ENCODE results near the gene MEGF11. TPM values are rescaled to one million over a fixed set of nuclear protein-coding genes. Genes with fewer than 3 reads are reported as not detected.

The MEGF11 gene
- total RNA-seq, 5 donors from 2014 or later (not counting 1 experiment from before 2014, with no cell fraction given) = 0.20 TPM; not detected in 4

DNA sequence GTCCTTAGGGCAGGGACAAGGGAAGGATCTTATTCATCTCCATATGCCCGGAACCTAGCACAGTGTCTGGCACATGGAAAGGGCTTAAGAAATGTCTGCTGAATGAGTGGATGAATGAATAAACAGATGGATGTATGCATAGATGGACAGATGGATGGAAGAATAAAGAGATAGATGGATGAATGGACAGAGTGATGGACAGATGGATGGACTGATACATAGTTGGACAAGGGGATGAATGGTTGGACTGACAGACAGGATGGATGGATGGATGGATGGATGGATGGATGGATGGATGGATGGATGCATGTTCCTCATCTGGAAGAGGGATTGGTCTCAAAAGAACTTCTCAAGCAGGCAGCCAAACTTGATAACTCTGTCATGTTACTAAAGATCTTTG lies 177.6 kb downstream of the MEGF11 start:
- 100% methylated on average over 1 of the region's 1 CpG for WGBS (ENCODE audit: insufficient coverage)
- H3K27ac Mint-ChIP-seq = no peak overlapping the region
- H3K4me1 Mint-ChIP-seq = no peaks in the 10 kb centered on the region
- H3K9me3 Mint-ChIP-seq = no peaks in the 10 kb centered on the region
- H3K27ac ChIP-seq (ENCODE audit: low read length) = no peak overlapping the region
- ChIA-PET CTCF (no interaction called here), POLR2A (no interaction called here)
- H3K27me3 Mint-ChIP-seq = peaks cover 16 to 30% of the 10 kb centered on the region in 2 donors
- H3K4me3 ChIP-seq (ENCODE audit: control insufficient read depth in 1 of 2, extremely low read depth in 1 of 2, low read length in 1 of 2) = no peak overlapping the region
- peaks cover 0 to 45% of the 10 kb centered on the region in 2 experiments for H3K27me3 ChIP-seq (replicated peaks in 1 of 2; ENCODE audit: control insufficient read depth in 2 of 2, extremely low read depth in 1 of 2, insufficient read depth in 2 of 2, low read length in 1 of 2)
- ATAC-seq (replicated peaks in 1 of 4) = no peak
- H3K36me3 ChIP-seq (ENCODE audit: control insufficient read depth in 2 of 2, extremely low read depth in 1 of 2, insufficient read depth in 1 of 2, low read length in 1 of 2) = no peaks in the 10 kb centered on the region
- no peaks in the 10 kb centered on the region for H3K4me1 ChIP-seq (ENCODE audit: control insufficient read depth in 1 of 2, extremely low read depth in 1 of 2, insufficient read depth in 2 of 2, low read length in 2 of 2)
- no peaks in the 10 kb centered on the region for H3K36me3 Mint-ChIP-seq
- DNase-seq = no peak
- no peak overlapping the region for H3K4me3 Mint-ChIP-seq
- H3K9me3 ChIP-seq = no peaks in the 10 kb centered on the region

GRCh38 chr15:66072616-66073361 lies 180.8 kb downstream of the MEGF11 start:
- H3K4me1 ChIP-seq (ENCODE audit: control insufficient read depth in 1 of 2, extremely low read depth in 1 of 2, insufficient read depth in 2 of 2, low read length in 2 of 2) = no peaks in the 10 kb centered on the region
- no peaks in the 10 kb centered on the region for H3K9me3 Mint-ChIP-seq
- H3K27me3 ChIP-seq (replicated peaks in 1 of 2; ENCODE audit: control insufficient read depth in 2 of 2, extremely low read depth in 1 of 2, insufficient read depth in 2 of 2, low read length in 1 of 2) = peaks cover 0 to 15% of the 10 kb centered on the region in 2 experiments
- DNase-seq = no peak
- no peak for ATAC-seq (replicated peaks in 1 of 4)
- H3K27me3 Mint-ChIP-seq = peaks cover 14 to 21% of the 10 kb centered on the region in 2 donors
- H3K27ac ChIP-seq (ENCODE audit: low read length) = no peak overlapping the region
- POLR2A ChIA-PET = no interaction called here
- no peaks in the 10 kb centered on the region for H3K36me3 Mint-ChIP-seq
- no peak overlapping the region for H3K4me3 ChIP-seq (ENCODE audit: control insufficient read depth in 1 of 2, extremely low read depth in 1 of 2, low read length in 1 of 2)
- H3K36me3 ChIP-seq (ENCODE audit: control insufficient read depth in 2 of 2, extremely low read depth in 1 of 2, insufficient read depth in 1 of 2, low read length in 1 of 2) = no peaks in the 10 kb centered on the region
- H3K27ac Mint-ChIP-seq = no peak overlapping the region
- H3K9me3 ChIP-seq = no peaks in the 10 kb centered on the region
- no peak overlapping the region for H3K4me3 Mint-ChIP-seq
- CTCF ChIA-PET = no interaction called here
- H3K4me1 Mint-ChIP-seq = no peaks in the 10 kb centered on the region
- WGBS (ENCODE audit: insufficient coverage) = 77% methylated on average over 4 of the region's 11 CpGs

DNA sequence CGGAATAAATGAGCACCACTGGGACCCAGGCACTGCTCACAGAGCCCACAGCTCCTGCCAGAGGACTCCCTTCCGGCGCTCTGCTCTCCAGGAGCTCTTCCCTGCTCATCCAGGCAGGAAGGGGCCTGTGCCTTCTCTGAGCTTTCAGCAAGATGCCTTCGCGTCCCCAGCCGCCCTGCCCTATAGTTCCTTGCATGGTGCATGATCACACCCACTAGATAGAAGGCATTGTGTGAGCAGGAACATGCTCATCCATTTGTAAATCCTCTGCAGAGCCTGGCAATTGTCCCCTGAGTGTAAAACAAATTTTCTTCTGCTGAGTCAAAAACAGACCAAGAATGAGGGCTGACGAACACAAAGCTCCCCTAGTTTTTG lies 181.6 kb downstream of the MEGF11 start:
- CTCF ChIA-PET = no interaction called here
- Mint-ChIP-seq H3K27me3 (peaks cover 5 to 13% of the 10 kb centered on the region in 2 donors), H3K27ac (no peak overlapping the region), H3K9me3 (no peaks in the 10 kb centered on the region), H3K4me3 (no peak overlapping the region), H3K36me3 (no peaks in the 10 kb centered on the region), H3K4me1 (no peaks in the 10 kb centered on the region)
- Histone ChIP-seq H3K36me3 (ENCODE audit: control insufficient read depth in 2 of 2, extremely low read depth in 1 of 2, insufficient read depth in 1 of 2, low read length in 1 of 2) (no peaks in the 10 kb centered on the region), H3K27ac (ENCODE audit: low read length) (no peak overlapping the region), H3K4me3 (ENCODE audit: control insufficient read depth in 1 of 2, extremely low read depth in 1 of 2, low read length in 1 of 2) (no peak overlapping the region), H3K27me3 (replicated peaks in 1 of 2; ENCODE audit: control insufficient read depth in 2 of 2, extremely low read depth in 1 of 2, insufficient read depth in 2 of 2, low read length in 1 of 2) (peaks cover 0 to 6% of the 10 kb centered on the region in 2 experiments), H3K4me1 (ENCODE audit: control insufficient read depth in 1 of 2, extremely low read depth in 1 of 2, insufficient read depth in 2 of 2, low read length in 2 of 2) (no peaks in the 10 kb centered on the region), H3K9me3 (no peaks in the 10 kb centered on the region)
- WGBS (ENCODE audit: insufficient coverage) = 85% methylated on average over 3 of the region's 7 CpGs
- POLR2A ChIA-PET = no interaction called here
- ATAC-seq (replicated peaks in 1 of 4) = no peak
- no peak for DNase-seq

DNA sequence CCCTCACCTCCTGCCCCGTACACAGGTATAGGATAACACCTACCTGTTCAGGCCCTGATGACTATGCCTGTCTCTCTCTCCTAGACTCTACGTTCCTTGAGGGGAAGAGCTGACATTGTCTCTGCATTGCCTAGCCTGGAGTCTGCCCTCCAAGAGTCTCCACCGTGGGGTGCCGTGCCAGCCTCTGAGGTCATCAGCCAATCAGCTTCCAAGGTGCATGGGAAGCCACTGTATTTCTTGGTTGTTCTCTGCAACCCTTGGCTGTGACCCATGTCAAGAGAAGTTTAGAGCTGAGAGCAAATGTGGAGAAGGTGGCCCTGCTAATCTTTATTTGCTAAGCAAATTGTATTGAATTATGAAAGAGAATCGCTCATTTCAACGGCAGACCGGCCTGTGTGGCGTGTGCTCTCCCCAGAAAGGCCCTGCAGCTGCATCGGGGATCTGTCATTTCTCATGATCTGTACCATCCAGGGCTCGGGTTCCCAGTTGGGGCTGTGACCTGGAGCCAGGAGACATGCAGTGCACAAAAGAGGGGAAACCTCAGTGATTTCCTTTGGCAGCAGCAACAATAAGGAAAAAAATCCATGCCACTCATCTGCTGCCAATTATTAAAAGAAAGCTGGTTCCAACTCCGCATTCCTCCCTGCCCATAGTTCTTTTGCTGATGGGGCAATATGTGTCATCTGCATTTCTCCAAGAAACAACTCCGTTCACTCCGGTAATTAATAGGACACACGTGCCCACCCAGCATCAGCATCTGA lies 182.2 kb downstream of the MEGF11 start:
- peaks cover 0 to 5% of the 10 kb centered on the region in 2 experiments for H3K27me3 ChIP-seq (replicated peaks in 1 of 2; ENCODE audit: control insufficient read depth in 2 of 2, extremely low read depth in 1 of 2, insufficient read depth in 2 of 2, low read length in 1 of 2)
- Mint-ChIP-seq H3K36me3 (no peaks in the 10 kb centered on the region), H3K4me1 (no peaks in the 10 kb centered on the region), H3K27me3 (peaks cover 5 to 7% of the 10 kb centered on the region in 2 donors), H3K4me3 (no peak overlapping the region), H3K9me3 (no peaks in the 10 kb centered on the region), H3K27ac (no peak overlapping the region)
- no peak for ATAC-seq (replicated peaks in 1 of 4)
- ChIA-PET POLR2A (no interaction called here), CTCF (interaction anchor here in 1 of 2 donors (0.6 kb wide), 1 partner anchor 483 kb away, joined by 7 read pairs; no protein-coding TSS in a partner anchor)
- no peaks in the 10 kb centered on the region for H3K4me1 ChIP-seq (ENCODE audit: control insufficient read depth in 1 of 2, extremely low read depth in 1 of 2, insufficient read depth in 2 of 2, low read length in 2 of 2)
- no peaks in the 10 kb centered on the region for H3K9me3 ChIP-seq
- WGBS (ENCODE audit: insufficient coverage) = 75% methylated on average over 12 of the region's 14 CpGs
- H3K27ac ChIP-seq (ENCODE audit: low read length) = no peak overlapping the region
- DNase-seq = no peak
- H3K4me3 ChIP-seq (ENCODE audit: control insufficient read depth in 1 of 2, extremely low read depth in 1 of 2, low read length in 1 of 2) = no peak overlapping the region
- no peaks in the 10 kb centered on the region for H3K36me3 ChIP-seq (ENCODE audit: control insufficient read depth in 2 of 2, extremely low read depth in 1 of 2, insufficient read depth in 1 of 2, low read length in 1 of 2)

- Histone ChIP-seq H3K36me3 (ENCODE audit: control insufficient read depth in 2 of 2, extremely low read depth in 1 of 2, insufficient read depth in 1 of 2, low read length in 1 of 2) (no peaks in the 10 kb centered on the region), H3K27ac (ENCODE audit: low read length) (no peak overlapping the region), H3K4me1 (ENCODE audit: control insufficient read depth in 1 of 2, extremely low read depth in 1 of 2, insufficient read depth in 2 of 2, low read length in 2 of 2) (no peaks in the 10 kb centered on the region), H3K4me3 (ENCODE audit: control insufficient read depth in 1 of 2, extremely low read depth in 1 of 2, low read length in 1 of 2) (no peak overlapping the region), H3K9me3 (no peaks in the 10 kb centered on the region), H3K27me3 (replicated peaks in 1 of 2; ENCODE audit: control insufficient read depth in 2 of 2, extremely low read depth in 1 of 2, insufficient read depth in 2 of 2, low read length in 1 of 2) (peaks cover 0 to 11% of the 10 kb centered on the region in 2 experiments)
- DNase-seq = no peak
- no peaks in the 10 kb centered on the region for H3K9me3 Mint-ChIP-seq
- no peak overlapping the region for H3K27ac Mint-ChIP-seq
- no peak overlapping the region for H3K4me3 Mint-ChIP-seq
- ChIA-PET POLR2A (no interaction called here), CTCF (interaction anchor here in 1 of 2 donors (0.6 kb wide), 1 partner anchor 484 kb away, joined by 7 read pairs; no protein-coding TSS in a partner anchor)
- peaks cover 0 to 4% of the 10 kb centered on the region in 2 donors for H3K27me3 Mint-ChIP-seq
- H3K4me1 Mint-ChIP-seq = no peaks in the 10 kb centered on the region
- 100% methylated on average over 1 of the region's 7 CpGs for WGBS (ENCODE audit: insufficient coverage)
- no peak for ATAC-seq (replicated peaks in 1 of 4)
- no peaks in the 10 kb centered on the region for H3K36me3 Mint-ChIP-seq
These were observed 183.2 kb downstream of the MEGF11 start for GRCh38 chr15:66070220-66070934.

GRCh38 chr15:66069751-66070150 lies 183.8 kb downstream of the MEGF11 start:
- ChIA-PET CTCF (no interaction called here), POLR2A (no interaction called here)
- Mint-ChIP-seq H3K9me3 (no peaks in the 10 kb centered on the region), H3K4me1 (no peaks in the 10 kb centered on the region), H3K4me3 (no peak overlapping the region), H3K27me3 (peaks cover 0 to 4% of the 10 kb centered on the region in 2 donors), H3K36me3 (no peaks in the 10 kb centered on the region), H3K27ac (no peak overlapping the region)
- H3K27ac ChIP-seq (ENCODE audit: low read length) = no peak overlapping the region
- H3K4me3 ChIP-seq (ENCODE audit: control insufficient read depth in 1 of 2, extremely low read depth in 1 of 2, low read length in 1 of 2) = no peak overlapping the region
- no CpG with 5 or more reads among the region's 2 CpGs for whole genome bisulfite sequencing (ENCODE audit: insufficient coverage)
- peaks cover 0 to 13% of the 10 kb centered on the region in 2 experiments for H3K27me3 ChIP-seq (replicated peaks in 1 of 2; ENCODE audit: control insufficient read depth in 2 of 2, extremely low read depth in 1 of 2, insufficient read depth in 2 of 2, low read length in 1 of 2)
- no peak for ATAC-seq (replicated peaks in 1 of 4)
- no peak for DNase-seq
- H3K4me1 ChIP-seq (ENCODE audit: control insufficient read depth in 1 of 2, extremely low read depth in 1 of 2, insufficient read depth in 2 of 2, low read length in 2 of 2) = no peaks in the 10 kb centered on the region
- no peaks in the 10 kb centered on the region for H3K9me3 ChIP-seq
- no peaks in the 10 kb centered on the region for H3K36me3 ChIP-seq (ENCODE audit: control insufficient read depth in 2 of 2, extremely low read depth in 1 of 2, insufficient read depth in 1 of 2, low read length in 1 of 2)

Measured in T-cell (primary cell).